GM12878 (cell line): ENCODE data around the gene GIPC3.

Experiments
- ATF3 ChIP-seq: IDR thresholded peaks from 2 replicates; pipeline ENCODE4 v1.6.1; 2011; ENCODE audit warnings: low read depth, mild to moderate bottlenecking, low read length, moderate library complexity, borderline replicate concordance; ENCODE audit errors: extremely low read depth
- ATF7 ChIP-seq: fragments of 450-650 bp; IDR thresholded peaks from 2 replicates; pipeline ENCODE4 v1.6.1; 2016; ENCODE audit warnings: low read depth, mild to moderate bottlenecking
- CEBPZ ChIP-seq: fragments of 150-350 bp; IDR thresholded peaks from 2 replicates; pipeline ENCODE4 v1.6.1; 2016; ENCODE audit warnings: low read depth, low read length
- CHD4 ChIP-seq: fragments of 200-600 bp; sonication (generic); IDR thresholded peaks from 2 replicates; pipeline ENCODE4 v1.6.1; 2016; ENCODE audit warnings: mild to moderate bottlenecking
- CREM ChIP-seq: IDR thresholded peaks from 2 replicates; pipeline ENCODE4 v1.6.1; 2014; ENCODE audit warnings: antibody characterized with exemption, low read depth
- CTCF ChIP-seq, 3 experiments: IDR thresholded peaks in 2 of 3; conservative IDR thresholded peaks in 1 of 3; 2 replicates each; pipeline ENCODE4 v1.5.1; 2011; ENCODE audit warnings: low read depth in 3 of 3, low read length in 3 of 3, mild to moderate bottlenecking in 3 of 3, control low read depth in 2 of 3, moderate library complexity in 2 of 3, inconsistent platforms in 1 of 3, mixed read lengths in 1 of 3; ENCODE audit not compliant: control insufficient read depth in 2 of 3, insufficient read depth in 1 of 3; ENCODE audit errors: extremely low read depth in 1 of 3
- POLR2AphosphoS5 ChIP-seq: IDR thresholded peaks from 2 replicates; pipeline ENCODE4 v1.6.1; 2011; ENCODE audit warnings: mild to moderate bottlenecking, low read length, inconsistent platforms
- REST ChIP-seq: IDR thresholded peaks from 2 replicates; pipeline ENCODE4 v1.6.1; 2012; ENCODE audit warnings: mild to moderate bottlenecking, low read depth, low read length
- SIN3A ChIP-seq: IDR thresholded peaks from 2 replicates; pipeline ENCODE4 v1.6.1; 2012; ENCODE audit warnings: low read depth, low read length, improper control_type of control experiment
- ZNF217 ChIP-seq: fragments of 450-650 bp; IDR thresholded peaks from 2 replicates; pipeline ENCODE4 v1.6.1; 2017; ENCODE audit warnings: antibody characterized with exemption, mild to moderate bottlenecking

- no peak for TF ChIP-seq CTCF (IDR thresholded peaks at IDR 0.05 in 2 of 3, conservative IDR thresholded peaks at IDR 0.05 in 1 of 3; ENCODE audit: control insufficient read depth in 2 of 3, extremely low read depth in 1 of 3, insufficient read depth in 1 of 3, low read depth in 3 of 3, low read length in 3 of 3)
- no peak for TF ChIP-seq CREM
- TF ChIP-seq ATF3, result no peak
- no peak for TF ChIP-seq ATF7
- no peak for TF ChIP-seq SIN3A
- no peak for TF ChIP-seq POLR2AphosphoS5
- TF ChIP-seq CHD4, result no peak
- no peak for TF ChIP-seq CEBPZ
- no peak for TF ChIP-seq REST
- TF ChIP-seq ZNF217, result no peak
Observed at GRCh38 chr19:3573162-3573857, 12.0 kb upstream of the GIPC3 start.
